ENCODE results near the gene TIGD6.

TIGD6 gene

DNA sequence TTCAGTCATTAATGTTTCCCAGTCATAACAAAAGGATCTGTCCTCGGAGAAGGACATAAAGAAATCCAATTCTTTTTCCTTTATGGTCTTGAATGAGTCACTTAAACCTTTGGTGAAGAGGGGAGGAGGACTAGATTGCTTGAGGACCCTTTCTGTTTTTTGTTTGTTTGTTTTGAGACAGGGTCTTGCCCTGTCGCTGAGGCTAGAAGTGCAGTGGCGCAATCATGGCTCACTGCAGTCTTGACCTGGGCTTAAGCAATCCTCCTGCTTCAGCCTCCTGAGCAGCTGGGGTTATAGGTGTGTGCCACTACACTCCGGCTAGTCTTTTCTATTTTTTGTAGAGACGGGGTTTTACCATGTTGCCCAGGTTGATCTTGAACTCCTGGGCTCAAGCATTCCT lies 12.3 kb downstream of the TIGD6 start:
- in situ Hi-C loops (cut with MboI; ENCODE audit: low sequenced_read_pairs, unreplicated experiment), result no loop called here
- TF ChIP-seq, protein P1, sequence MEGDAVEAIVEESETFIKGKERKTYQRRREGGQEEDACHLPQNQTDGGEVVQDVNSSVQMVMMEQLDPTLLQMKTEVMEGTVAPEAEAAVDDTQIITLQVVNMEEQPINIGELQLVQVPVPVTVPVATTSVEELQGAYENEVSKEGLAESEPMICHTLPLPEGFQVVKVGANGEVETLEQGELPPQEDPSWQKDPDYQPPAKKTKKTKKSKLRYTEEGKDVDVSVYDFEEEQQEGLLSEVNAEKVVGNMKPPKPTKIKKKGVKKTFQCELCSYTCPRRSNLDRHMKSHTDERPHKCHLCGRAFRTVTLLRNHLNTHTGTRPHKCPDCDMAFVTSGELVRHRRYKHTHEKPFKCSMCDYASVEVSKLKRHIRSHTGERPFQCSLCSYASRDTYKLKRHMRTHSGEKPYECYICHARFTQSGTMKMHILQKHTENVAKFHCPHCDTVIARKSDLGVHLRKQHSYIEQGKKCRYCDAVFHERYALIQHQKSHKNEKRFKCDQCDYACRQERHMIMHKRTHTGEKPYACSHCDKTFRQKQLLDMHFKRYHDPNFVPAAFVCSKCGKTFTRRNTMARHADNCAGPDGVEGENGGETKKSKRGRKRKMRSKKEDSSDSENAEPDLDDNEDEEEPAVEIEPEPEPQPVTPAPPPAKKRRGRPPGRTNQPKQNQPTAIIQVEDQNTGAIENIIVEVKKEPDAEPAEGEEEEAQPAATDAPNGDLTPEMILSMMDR (IDR thresholded peaks at IDR 0.05; ENCODE audit: borderline replicate concordance, control extremely low read depth, extremely low read depth, insufficient read depth, missing control alignments), result no peak
- no peak for DNase-seq (ENCODE audit: low spot score)

DNA sequence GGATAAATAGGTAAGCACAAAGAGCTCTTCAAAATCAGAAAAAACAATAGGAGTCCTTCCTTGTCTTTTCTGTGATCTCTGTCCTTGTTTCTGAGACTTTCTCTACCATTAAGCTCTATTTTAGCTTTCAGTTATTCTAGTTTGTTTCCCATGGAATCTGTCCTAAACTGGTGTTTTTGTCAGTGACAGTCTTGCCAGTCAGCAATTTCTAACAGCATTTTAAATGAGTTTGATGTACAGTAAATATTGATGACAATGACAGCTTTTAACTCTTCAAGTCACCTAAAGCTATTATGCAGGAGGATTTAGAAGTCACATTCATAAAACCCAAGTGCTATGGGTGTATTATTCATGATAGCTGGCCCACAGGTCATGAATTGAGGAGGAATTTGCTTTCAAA lies 17.9 kb downstream of the TIGD6 start:
- TF ChIP-seq, protein P1 (IDR thresholded peaks at IDR 0.05; ENCODE audit: borderline replicate concordance, control extremely low read depth, extremely low read depth, insufficient read depth, missing control alignments), result no peak
- no peak for DNase-seq (ENCODE audit: low spot score)
- in situ Hi-C loops (cut with MboI; ENCODE audit: low sequenced_read_pairs, unreplicated experiment), result no loop called here

DNA sequence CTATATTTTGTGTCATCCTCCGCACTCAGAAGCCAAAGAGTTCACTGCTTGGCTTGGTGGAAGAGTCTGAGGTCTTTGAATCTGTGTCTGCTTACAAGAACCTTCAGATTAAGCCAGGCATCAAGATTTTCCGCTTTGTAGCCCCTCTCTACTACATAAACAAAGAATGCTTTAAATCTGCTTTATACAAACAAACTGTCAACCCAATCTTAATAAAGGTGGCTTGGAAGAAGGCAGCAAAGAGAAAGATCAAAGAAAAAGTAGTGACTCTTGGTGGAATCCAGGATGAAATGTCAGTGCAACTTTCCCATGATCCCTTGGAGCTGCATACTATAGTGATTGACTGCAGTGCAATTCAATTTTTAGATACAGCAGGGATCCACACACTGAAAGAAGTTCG lies 19.2 kb downstream of the TIGD6 start:
- no peak for DNase-seq (ENCODE audit: low spot score)
- TF ChIP-seq, protein P1 (IDR thresholded peaks at IDR 0.05; ENCODE audit: borderline replicate concordance, control extremely low read depth, extremely low read depth, insufficient read depth, missing control alignments), result no peak
- in situ Hi-C loops (cut with MboI; ENCODE audit: low sequenced_read_pairs, unreplicated experiment), result no loop called here

DNA sequence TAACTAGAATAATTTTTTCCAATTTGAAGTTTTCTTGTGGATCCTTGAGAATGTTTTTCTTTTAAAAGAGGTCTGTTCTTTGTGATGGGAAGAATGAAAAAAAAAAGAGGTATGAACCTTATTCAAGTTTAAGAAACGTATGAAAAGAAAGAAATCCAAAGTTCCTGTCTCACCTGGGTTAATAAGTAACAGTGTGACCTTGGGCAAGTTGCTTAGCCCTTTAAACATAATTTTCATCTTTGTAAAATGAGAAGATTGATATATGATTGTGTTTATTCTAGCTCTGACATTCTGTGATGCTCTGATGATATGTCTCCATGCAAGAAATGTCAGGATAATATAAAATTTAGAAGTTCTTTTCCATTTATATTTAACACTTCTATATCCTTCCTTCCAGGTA lies 20.6 kb downstream of the TIGD6 start:
- TF ChIP-seq, protein P1 (IDR thresholded peaks at IDR 0.05; ENCODE audit: borderline replicate concordance, control extremely low read depth, extremely low read depth, insufficient read depth, missing control alignments), result no peak
- in situ Hi-C loops (cut with MboI; ENCODE audit: low sequenced_read_pairs, unreplicated experiment), result loop anchor here (10.0 kb wide), 1 partner anchor 125 kb away; no protein-coding TSS in a partner anchor
- no peak for DNase-seq (ENCODE audit: low spot score)

DNA sequence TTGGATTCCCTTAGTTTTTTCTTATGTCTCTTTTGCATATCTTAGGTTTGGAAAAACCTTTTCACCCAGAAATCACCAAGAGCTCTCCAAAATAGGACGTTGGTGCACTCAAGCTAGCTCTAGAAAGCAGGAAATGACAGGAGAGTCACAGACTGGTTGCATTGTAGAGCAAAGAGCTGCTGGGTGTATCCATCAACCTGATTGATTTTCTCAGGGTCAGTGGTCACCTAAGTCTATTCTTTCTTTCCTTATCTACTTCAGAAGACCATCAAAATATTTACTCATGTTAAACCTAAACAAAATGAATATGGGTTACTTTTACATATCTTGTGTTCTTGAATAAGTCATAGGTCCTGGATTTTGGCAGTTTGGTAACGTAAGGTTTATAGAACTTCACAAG lies 25.0 kb downstream of the TIGD6 start:
- TF ChIP-seq, protein P1 (IDR thresholded peaks at IDR 0.05; ENCODE audit: borderline replicate concordance, control extremely low read depth, extremely low read depth, insufficient read depth, missing control alignments), result no peak
- in situ Hi-C loops (cut with MboI; ENCODE audit: low sequenced_read_pairs, unreplicated experiment), result loop anchor here (10.0 kb wide), 1 partner anchor 121 kb away; no protein-coding TSS in a partner anchor
- DNase-seq (ENCODE audit: low spot score), result no peak

DNA sequence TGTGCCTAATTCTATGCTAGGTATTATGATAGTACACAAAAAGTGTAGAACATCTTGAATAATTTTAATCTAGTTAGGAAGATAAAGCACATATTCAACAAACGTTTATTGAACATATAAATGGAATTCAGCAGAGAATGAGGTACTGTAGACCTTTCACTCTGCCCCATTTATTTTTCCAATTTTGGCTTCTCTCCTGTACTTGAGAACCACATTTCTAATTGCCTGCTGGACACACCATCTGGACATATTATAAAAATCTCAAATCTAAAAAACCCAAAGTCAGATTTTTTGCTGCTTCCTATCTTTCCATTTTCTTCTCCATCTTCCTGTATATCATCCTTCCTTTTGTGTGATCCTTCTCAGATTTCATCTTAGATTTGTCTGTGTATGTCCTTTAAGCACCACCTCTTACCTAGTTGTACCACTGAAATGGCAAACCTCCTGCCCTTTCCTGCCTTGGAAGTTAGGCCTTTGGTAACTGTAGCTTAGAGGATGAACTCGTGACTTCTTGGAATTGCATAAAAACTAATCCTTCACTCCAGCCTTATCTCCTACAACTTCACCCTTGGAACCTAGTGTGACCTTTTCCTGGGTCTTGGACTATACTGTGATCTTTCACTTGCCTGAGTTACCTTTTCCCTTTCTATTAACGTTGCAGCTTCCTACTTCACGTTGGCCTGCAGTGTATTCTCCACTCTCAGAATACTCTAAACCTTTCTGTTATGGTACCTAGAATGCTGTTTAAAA lies 31.1 kb downstream of the TIGD6 start:
- DNase-seq (ENCODE audit: low spot score), result no peak
- in situ Hi-C loops (cut with MboI; ENCODE audit: low sequenced_read_pairs, unreplicated experiment), result no loop called here
- TF ChIP-seq, protein P1 (IDR thresholded peaks at IDR 0.05; ENCODE audit: borderline replicate concordance, control extremely low read depth, extremely low read depth, insufficient read depth, missing control alignments), result no peak

All from GM13976 (cell line).